Ovary (tissue), 10 donors: ENCODE data around the gene GUCA2B. TPM values are rescaled to one million over a fixed set of nuclear protein-coding genes. Genes with fewer than 3 reads are reported as not detected.

ENCODE experiments used
- DNase-seq, 5 donors: peaks; one replicate each; pipeline ENCODE4 v3.0.0-alpha.2; 2019 to 2020
- H3K27ac ChIP-seq, 2 donors: fragments of 200-600 bp; one replicate each; pipeline versions ENCODE4 v1.5.1 to v1.8.0; 2019 to 2022
- H3K27me3 ChIP-seq: fragments of 200-600 bp; one replicate; pipeline ENCODE4 v1.8.0; 2022
- H3K36me3 ChIP-seq: fragments of 200-600 bp; sonication (generic); one replicate; pipeline ENCODE4 v1.5.1; 2019
- H3K4me1 ChIP-seq: one replicate; pipeline ENCODE4 v1.8.1; 2013; ENCODE audit warnings: mild to moderate bottlenecking, moderate library complexity; ENCODE audit not compliant: insufficient read depth
- H3K4me3 ChIP-seq: fragments of 200-600 bp; sonication (generic); one replicate; pipeline ENCODE4 v1.5.1; 2017
- H3K9me3 ChIP-seq, 2 donors: fragments of 200-600 bp in 1 of 2; sonication (generic) in 1 of 2; one replicate each; pipeline versions ENCODE4 v1.5.1 to v1.8.1; 2013 to 2019; ENCODE audit warnings: mild to moderate bottlenecking in 1 of 2, moderate library complexity in 1 of 2
- CTCF ChIP-seq, 3 donors: fragments of 450-650 bp in 2 of 3; fragments of 200-600 bp in 1 of 3; IDR thresholded peaks; one replicate each; pipeline versions ENCODE4 v1.5.1 to v1.8.0; 2016 to 2022; ENCODE audit warnings: antibody characterized with exemption in 3 of 3, mild to moderate bottlenecking in 1 of 3
- EP300 ChIP-seq: sonication (generic); formaldehyde crosslinking; IDR thresholded peaks from one replicate; pipeline ENCODE4 v1.6.1; 2017; ENCODE audit warnings: antibody characterized with exemption
- POLR2A ChIP-seq: fragments of 450-650 bp; IDR thresholded peaks from one replicate; pipeline ENCODE4 v1.6.1; 2017; ENCODE audit warnings: antibody characterized with exemption, mild to moderate bottlenecking, moderate library complexity
- WGBS, 3 donors: extraction: QIAGEN DNeasy Blood & Tissue Kit in 1 of 3; methylation state at CpG; one replicate each; pipeline versions ENCODE4 v1.1.5 to v1.1.7; 2013 to 2017; 5-methylcytosine and 5-hydroxymethylcytosine counted together
- intact Hi-C, 4 donors: fragments of 100-400 bp; cut with DNase I; formaldehyde crosslinking; loops; one replicate each; pipeline versions ENCODE4 v1.11.0 to v1.15.1; 2022 to 2023
- long read RNA-seq, 3 donors: library from polyadenylated mRNA in 2 of 3; unstranded in 2 of 3; transcript quantifications; one replicate each; pipeline ENCODE4 v2.0.0 and lab custom pipeline, GENCODE V29; 2021 to 2026
- polyA plus RNA-seq, 2 donors: library from polyadenylated mRNA; stranded (reverse); fragments of 200-250 nt in 1 of 2; fragments of 350-450 nt in 1 of 2; fragmentation: Illumina TruSeq in 1 of 2; extraction: RNeasy Lipid Tissue Mini Kit (QIAGEN cat#74804) in 1 of 2; gene quantifications; one replicate each; pipeline ENCODE4 v1.2.3, GENCODE V29; 2013 to 2014
- total RNA-seq, 7 donors: library from RNA; depleted of rRNA in 2 of 7; stranded (reverse); fragments of >200 nt in 2 of 7; fragmentation: NEBNext Ultra II Directional in 3 of 7; extraction: Animal tissue kit (Norgen Biotek cat#: 25700) in 3 of 7; gene quantifications; one replicate each; pipeline versions ENCODE4 v1.1.0 to v1.2.4, GENCODE V29; 2016 to 2023
- donor health status: DM: no; HTN: no; CAD: no; lungs with moderate emphysema.
- donor health status: DM: no; HTN: no; CAD: no.
- donor health status: Bipolar disorder and iron deficiency.
- donor health status: DM: yes; HTN: yes; CAD: no.
- donor health status: DM: no; HTN: no; CAD: no.
- donor health status: DM: yes; HTN: yes; CAD: no.

The GUCA2B gene
- total RNA-seq (not detected), polyA plus RNA-seq (not detected)
- long read RNA-seq, donor 1 = 0 reads
- long read RNA-seq, donor 2 = 0 reads
- long read RNA-seq, donor 3 = 0 reads

- Histone ChIP-seq H3K27ac (no peak within 1 kb of the TSS), H3K4me3 (no peak within 1 kb of the TSS), H3K4me1 (no peaks in the 10 kb centered on the region), H3K27me3 (no peaks in the 10 kb centered on the region), H3K9me3 (no peaks in the 10 kb centered on the region), H3K36me3 (no peaks in the 10 kb centered on the region)
- intact Hi-C loops = no loop called here
- DNase-seq = no peak
- WGBS, 3 donors = 76 to 80% (median 78%) methylated on average over 8 to 12 of the region's 12 CpGs
- TF ChIP-seq CTCF (IDR thresholded peaks at IDR 0.05) = no peak
- TF ChIP-seq EP300 = no peak
Measured at GRCh38 chr1:42152907-42153600, at the start of gene GUCA2B. Gene GUCA2B (plus strand): TSS chr1:42153410. CDS start chr1:42153451, 41 bp downstream.

GRCh38 chr1:42105025-42105424 is 48.2 kb upstream of the GUCA2B start:
- Histone ChIP-seq H3K27ac (no peak overlapping the region), H3K36me3 (no peaks in the 10 kb centered on the region), H3K9me3 (no peaks in the 10 kb centered on the region), H3K27me3 (no peaks in the 10 kb centered on the region), H3K4me3 (no peak overlapping the region), H3K4me1 (no peaks in the 10 kb centered on the region)
- 79 to 87% (median 80%) methylated on average over 1 of the region's 1 CpG for WGBS, 3 donors
- intact Hi-C loops = no loop called here
- TF ChIP-seq CTCF (IDR thresholded peaks at IDR 0.05) (no peak), EP300 (no peak), POLR2A (no peak)
- DNase-seq = no peak

GRCh38 chr1:42108309-42108708 is 44.9 kb upstream of the GUCA2B start:
- H3K9me3 ChIP-seq = no peaks in the 10 kb centered on the region
- WGBS, 3 donors = 76 to 81% (median 77%) methylated on average over 7 of the region's 7 CpGs
- no peaks in the 10 kb centered on the region for H3K36me3 ChIP-seq
- no peak for DNase-seq
- intact Hi-C loops = no loop called here
- no peaks in the 10 kb centered on the region for H3K27me3 ChIP-seq
- no peak overlapping the region for H3K27ac ChIP-seq
- H3K4me3 ChIP-seq = no peak overlapping the region
- H3K4me1 ChIP-seq = no peaks in the 10 kb centered on the region
- no peak for TF ChIP-seq POLR2A
- TF ChIP-seq CTCF (IDR thresholded peaks at IDR 0.05) = no peak
- TF ChIP-seq EP300 = no peak

GRCh38 chr1:42109600-42109999 is 43.6 kb upstream of the GUCA2B start:
- intact Hi-C loops = no loop called here
- Histone ChIP-seq H3K4me1 (no peaks in the 10 kb centered on the region), H3K27me3 (no peaks in the 10 kb centered on the region), H3K4me3 (no peak overlapping the region), H3K9me3 (no peaks in the 10 kb centered on the region), H3K27ac (no peak overlapping the region), H3K36me3 (no peaks in the 10 kb centered on the region)
- TF ChIP-seq CTCF (IDR thresholded peaks at IDR 0.05) (no peak), POLR2A (no peak), EP300 (no peak)
- no peak for DNase-seq
- 84 to 92% (median 90%) methylated on average over 3 of the region's 3 CpGs for WGBS, 3 donors
